ENCODE measurements around the gene FLNB.

FLNB gene

GRCh38 chr3:58205981-58206380 is 197.8 kb downstream of the FLNB start:
- no peak overlapping the region for H3K27ac ChIP-seq
- no peak for TF ChIP-seq CTCF (conservative IDR thresholded peaks at IDR 0.05)

GRCh38 chr3:58206406-58207011 is 198.3 kb downstream of the FLNB start:
- H3K27ac ChIP-seq = no peak overlapping the region
- no peak for TF ChIP-seq CTCF (conservative IDR thresholded peaks at IDR 0.05)

- TF ChIP-seq CTCF (conservative IDR thresholded peaks at IDR 0.05) = no peak
- no peak overlapping the region for H3K27ac ChIP-seq
These were observed 199.7 kb downstream of the FLNB start for GRCh38 chr3:58207954-58208353.

- peak overlapping the region; percentile 42; the same call in 1 of the 2 replicates for H3K27ac ChIP-seq
- no peak for TF ChIP-seq CTCF (conservative IDR thresholded peaks at IDR 0.05)
These were observed 201.7 kb downstream of the FLNB start for GRCh38 chr3:58209933-58210332.

GRCh38 chr3:58210761-58211460 is 202.7 kb downstream of the FLNB start, which contains the start of gene DNASE1L3:
DNASE1L3 (minus strand) TSS chr3:58210972; CDS start chr3:58210906, 66 bp downstream.
- peak within 1 kb of the TSS; percentile 42; the same call in 1 of the 2 replicates for H3K27ac ChIP-seq
- no peak for TF ChIP-seq CTCF (conservative IDR thresholded peaks at IDR 0.05)

GRCh38 chr3:58214484-58215316 is 206.5 kb downstream of the FLNB start:
- TF ChIP-seq CTCF (conservative IDR thresholded peaks at IDR 0.05) = no peak
- H3K27ac ChIP-seq = peak overlapping the region; percentile 21; the same call in 1 of the 2 replicates

Data from VCaP (cell line).